Naive B cell (primary cell): Measurements from ENCODE around the gene GPSM1. TPM values are rescaled to one million over a fixed set of nuclear protein-coding genes. Genes with fewer than 3 reads are reported as not detected.

ENCODE experiments used
- ATAC-seq, 2 donors: fragments of 150-1000 bp; cut with Tn5 transposase; 2 replicates each; pipeline ENCODE4 v1.10.0; 2021; ENCODE audit warnings: low read depth in 2 of 2, mild to moderate bottlenecking in 2 of 2, moderate library complexity in 2 of 2
- DNase-seq: peaks from one replicate; pipeline ENCODE4 v3.0.0; 2022
- H3K27ac Mint-ChIP-seq, 6 donors: one replicate each; pipeline ENCODE4 v1.8.0; 2020 to 2022; ENCODE audit warnings: mild to moderate bottlenecking in 6 of 6, mixed read lengths in 6 of 6, moderate library complexity in 5 of 6, inconsistent platforms in 2 of 6
- H3K27me3 Mint-ChIP-seq, 3 donors: one replicate each; pipeline ENCODE4 v1.8.0; 2021 to 2022; ENCODE audit warnings: mixed read lengths in 3 of 3, mild to moderate bottlenecking in 1 of 3
- H3K36me3 Mint-ChIP-seq, 2 donors: one replicate each; pipeline ENCODE4 v1.8.0; 2020 to 2022; ENCODE audit warnings: mixed read lengths in 2 of 2, inconsistent platforms in 1 of 2, mild to moderate bottlenecking in 1 of 2
- H3K4me1 Mint-ChIP-seq, 3 donors: one replicate each; pipeline ENCODE4 v1.8.0; 2020 to 2022; ENCODE audit warnings: mixed read lengths in 3 of 3, inconsistent platforms in 1 of 3, mild to moderate bottlenecking in 1 of 3, moderate library complexity in 1 of 3
- H3K4me3 Mint-ChIP-seq, 8 donors: one replicate each; pipeline ENCODE4 v1.8.0; 2020 to 2022; ENCODE audit warnings: mild to moderate bottlenecking in 8 of 8, mixed read lengths in 8 of 8, moderate library complexity in 8 of 8, inconsistent platforms in 2 of 8
- H3K9me3 Mint-ChIP-seq, 7 donors: one replicate each; pipeline ENCODE4 v1.8.0; 2020 to 2022; ENCODE audit warnings: mixed read lengths in 7 of 7, mild to moderate bottlenecking in 5 of 7, inconsistent platforms in 2 of 7, moderate library complexity in 1 of 7
- polyA plus RNA-seq, 6 donors: library from polyadenylated mRNA; unstranded; fragments of 300-500 nt; fragmentation: Illumina TruSeq; gene quantifications; one replicate each; pipeline ENCODE4 v1.2.3, GENCODE V29; 2021; ENCODE audit warnings: low read depth in 6 of 6

Gene GPSM1
- polyA plus RNA-seq: 1 to 10 TPM in 2 of 6 donors, under 1 TPM in 3, not detected in 1; 0.69 to 1.6 (median 0.94) TPM

- Mint-ChIP-seq H3K9me3 (no peaks in the 10 kb centered on the region), H3K27me3 (peaks cover 0 to 4% (median 0%) of the 10 kb centered on the region in 3 donors), H3K4me3 (peak within 1 kb of the TSS; percentile 47 to 87 (median 78)), H3K4me1 (peaks cover 4 to 9% (median 8%) of the 10 kb centered on the region in 3 donors), H3K27ac (peak within 1 kb of the TSS in 3 of 6 donors; percentile 29 to 74 (median 47)), H3K36me3 (no peaks in the 10 kb centered on the region)
- peak; percentile 51 for DNase-seq
- ATAC-seq: peak; percentile 59 to 65
Measured at GRCh38 chr9:136327304-136327974, at the start of gene GPSM1. Gene GPSM1 (plus strand): TSS chr9:136327539. CDS start chr9:136327696, 157 bp downstream.

- DNase-seq: no peak
- no peaks in the 10 kb centered on the region for H3K36me3 Mint-ChIP-seq
- no peak for ATAC-seq
- peaks cover 9 to 13% (median 11%) of the 10 kb centered on the region in 3 donors for H3K4me1 Mint-ChIP-seq
- H3K27me3 Mint-ChIP-seq: peaks cover 0 to 10% (median 0%) of the 10 kb centered on the region in 3 donors
- no peaks in the 10 kb centered on the region for H3K9me3 Mint-ChIP-seq
- no peak overlapping the region for H3K27ac Mint-ChIP-seq
- H3K4me3 Mint-ChIP-seq: peak overlapping the region in 1 of 8 donors; percentile 47
Measured at GRCh38 chr9:136277746-136278145, 49.6 kb upstream of the GPSM1 start.

GRCh38 chr9:136278221-136278620 is 49.1 kb upstream of the GPSM1 start:
- Mint-ChIP-seq H3K27me3 (peaks cover 0 to 10% (median 0%) of the 10 kb centered on the region in 3 donors), H3K36me3 (no peaks in the 10 kb centered on the region), H3K4me1 (peaks cover 9 to 17% (median 16%) of the 10 kb centered on the region in 3 donors), H3K9me3 (no peaks in the 10 kb centered on the region), H3K27ac (no peak overlapping the region), H3K4me3 (no peak overlapping the region)
- ATAC-seq: no peak
- DNase-seq: no peak

- no peak for ATAC-seq
Measured at GRCh38 chr9:136278894-136279293, 48.4 kb upstream of the GPSM1 start.

GRCh38 chr9:136279471-136279870 is 47.9 kb upstream of the GPSM1 start:
- no peak for ATAC-seq

More at GRCh38 chr9:136278894-136279293, 48.4 kb upstream of the GPSM1 start:
- no peak overlapping the region for H3K27ac Mint-ChIP-seq
- no peak for DNase-seq
- peaks cover 14 to 22% (median 22%) of the 10 kb centered on the region in 3 donors for H3K4me1 Mint-ChIP-seq
- H3K27me3 Mint-ChIP-seq: peaks cover 0 to 15% (median 5%) of the 10 kb centered on the region in 3 donors
- H3K9me3 Mint-ChIP-seq: no peaks in the 10 kb centered on the region
- H3K4me3 Mint-ChIP-seq: no peak overlapping the region
- no peaks in the 10 kb centered on the region for H3K36me3 Mint-ChIP-seq

GRCh38 chr9:136280535-136281315 is 46.6 kb upstream of the GPSM1 start:
- no peak for DNase-seq
- peaks cover 15 to 24% (median 22%) of the 10 kb centered on the region in 3 donors for H3K4me1 Mint-ChIP-seq
- peaks cover 0 to 9% (median 7%) of the 10 kb centered on the region in 3 donors for H3K27me3 Mint-ChIP-seq
- no peak for ATAC-seq
- peak overlapping the region in 1 of 6 donors; percentile 81 for H3K27ac Mint-ChIP-seq
- no peaks in the 10 kb centered on the region for H3K9me3 Mint-ChIP-seq
- no peaks in the 10 kb centered on the region for H3K36me3 Mint-ChIP-seq
- H3K4me3 Mint-ChIP-seq: peak overlapping the region in 2 of 8 donors; percentile 33 to 66

More at GRCh38 chr9:136279471-136279870, 47.9 kb upstream of the GPSM1 start:
- H3K4me1 Mint-ChIP-seq: peaks cover 15 to 24% (median 22%) of the 10 kb centered on the region in 3 donors
- H3K36me3 Mint-ChIP-seq: no peaks in the 10 kb centered on the region
- peaks cover 0 to 20% (median 7%) of the 10 kb centered on the region in 3 donors for H3K27me3 Mint-ChIP-seq
- no peak for DNase-seq
- no peaks in the 10 kb centered on the region for H3K9me3 Mint-ChIP-seq
- H3K4me3 Mint-ChIP-seq: peak overlapping the region in 1 of 8 donors; percentile 54
- no peak overlapping the region for H3K27ac Mint-ChIP-seq

GRCh38 chr9:136281421-136282271 is 45.7 kb upstream of the GPSM1 start:
- H3K4me3 Mint-ChIP-seq: peak overlapping the region in 6 of 8 donors; percentile 12 to 88 (median 64)
- no peak for DNase-seq
- H3K36me3 Mint-ChIP-seq: no peaks in the 10 kb centered on the region
- peak overlapping the region in 2 of 6 donors; percentile 21 to 34 for H3K27ac Mint-ChIP-seq
- peaks cover 15 to 24% (median 22%) of the 10 kb centered on the region in 3 donors for H3K4me1 Mint-ChIP-seq
- peaks cover 0 to 9% (median 7%) of the 10 kb centered on the region in 3 donors for H3K27me3 Mint-ChIP-seq
- no peaks in the 10 kb centered on the region for H3K9me3 Mint-ChIP-seq
- ATAC-seq: no peak

- Mint-ChIP-seq H3K9me3 (no peaks in the 10 kb centered on the region), H3K27me3 (peaks cover 0 to 9% (median 9%) of the 10 kb centered on the region in 3 donors), H3K4me1 (peaks cover 15 to 24% (median 22%) of the 10 kb centered on the region in 3 donors), H3K27ac (peak overlapping the region in 3 of 6 donors; percentile 34 to 73 (median 73)), H3K4me3 (peak overlapping the region; percentile 12 to 88 (median 70)), H3K36me3 (no peaks in the 10 kb centered on the region)
- peak; percentile 50 for ATAC-seq
- peak; percentile 38 for DNase-seq
Measured at GRCh38 chr9:136282272-136282861, 45.0 kb upstream of the GPSM1 start.

- Mint-ChIP-seq H3K4me3 (peak overlapping the region in 7 of 8 donors; percentile 78 to 90 (median 82)), H3K36me3 (no peaks in the 10 kb centered on the region), H3K27ac (peak overlapping the region in 4 of 6 donors; percentile 42 to 93 (median 62)), H3K27me3 (peaks cover 0 to 14% (median 9%) of the 10 kb centered on the region in 3 donors), H3K4me1 (peaks cover 15 to 24% (median 22%) of the 10 kb centered on the region in 3 donors), H3K9me3 (no peaks in the 10 kb centered on the region)
- DNase-seq (peak; percentile 78), ATAC-seq (peak; percentile 89 to 91)
Measured at GRCh38 chr9:136283291-136284235, 43.8 kb upstream of the GPSM1 start.

- Mint-ChIP-seq H3K4me3 (no peak overlapping the region), H3K4me1 (peaks cover 15 to 24% (median 22%) of the 10 kb centered on the region in 3 donors), H3K9me3 (no peaks in the 10 kb centered on the region), H3K27me3 (peaks cover 0 to 14% (median 9%) of the 10 kb centered on the region in 3 donors), H3K27ac (no peak overlapping the region), H3K36me3 (no peaks in the 10 kb centered on the region)
- DNase-seq (no peak), ATAC-seq (no peak)
Measured at GRCh38 chr9:136284311-136284710, 43.0 kb upstream of the GPSM1 start.

- H3K27ac Mint-ChIP-seq: no peak overlapping the region
- H3K27me3 Mint-ChIP-seq: peaks cover 0 to 14% (median 9%) of the 10 kb centered on the region in 3 donors
- H3K36me3 Mint-ChIP-seq: no peaks in the 10 kb centered on the region
- H3K4me3 Mint-ChIP-seq: no peak overlapping the region
- DNase-seq: no peak
- ATAC-seq: no peak
- H3K9me3 Mint-ChIP-seq: no peaks in the 10 kb centered on the region
- H3K4me1 Mint-ChIP-seq: peaks cover 15 to 24% (median 22%) of the 10 kb centered on the region in 3 donors
Measured at GRCh38 chr9:136284951-136285350, 42.4 kb upstream of the GPSM1 start.
